Panc1 (cell line): Measurements from ENCODE around the gene C19orf25.

Source experiments
- POLR2AphosphoS5 ChIP-seq: IDR thresholded peaks from 2 replicates; pipeline ENCODE4 v1.6.1; 2012; ENCODE audit warnings: mild to moderate bottlenecking, low read depth, low read length, moderate library complexity
- SIN3A ChIP-seq: IDR thresholded peaks from 2 replicates; pipeline ENCODE4 v1.6.1; 2012; ENCODE audit warnings: low read depth, mild to moderate bottlenecking, low read length, moderate library complexity, borderline replicate concordance; ENCODE audit not compliant: insufficient read depth
- TF ChIP-seq, protein P1 (sequence below): fragments of 450-650 bp; IDR thresholded peaks from 2 replicates; pipeline ENCODE4 v1.5.1; 2017; ENCODE audit warnings: mild to moderate bottlenecking
- TF ChIP-seq, protein P2 (sequence below), 2 experiments: IDR thresholded peaks; 2 replicates each; pipeline ENCODE4 v1.6.1; 2011 to 2012; ENCODE audit warnings: low read depth in 2 of 2, control low read depth in 1 of 2, low read length in 1 of 2, mild to moderate bottlenecking in 1 of 2, moderate library complexity in 1 of 2; ENCODE audit not compliant: insufficient read depth in 1 of 2

DNA sequence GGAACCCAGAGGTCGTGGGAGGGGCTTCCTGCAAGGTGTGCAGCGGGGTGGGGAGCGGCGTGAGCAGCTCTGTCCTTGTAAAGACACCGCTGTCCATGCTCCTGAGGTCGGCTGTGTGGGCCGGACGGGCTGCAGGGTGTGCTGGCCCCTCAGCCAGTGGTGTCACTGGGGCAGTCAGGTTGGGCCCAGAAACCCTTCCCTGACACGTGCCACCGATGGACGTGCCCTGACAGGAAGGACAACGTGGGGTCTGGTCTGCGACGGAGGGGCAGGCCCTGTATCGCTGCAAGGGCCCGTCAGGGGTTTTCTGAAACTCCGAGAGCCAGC, 45.0 kb downstream of the C19orf25 start:
- TF ChIP-seq, protein P1, sequence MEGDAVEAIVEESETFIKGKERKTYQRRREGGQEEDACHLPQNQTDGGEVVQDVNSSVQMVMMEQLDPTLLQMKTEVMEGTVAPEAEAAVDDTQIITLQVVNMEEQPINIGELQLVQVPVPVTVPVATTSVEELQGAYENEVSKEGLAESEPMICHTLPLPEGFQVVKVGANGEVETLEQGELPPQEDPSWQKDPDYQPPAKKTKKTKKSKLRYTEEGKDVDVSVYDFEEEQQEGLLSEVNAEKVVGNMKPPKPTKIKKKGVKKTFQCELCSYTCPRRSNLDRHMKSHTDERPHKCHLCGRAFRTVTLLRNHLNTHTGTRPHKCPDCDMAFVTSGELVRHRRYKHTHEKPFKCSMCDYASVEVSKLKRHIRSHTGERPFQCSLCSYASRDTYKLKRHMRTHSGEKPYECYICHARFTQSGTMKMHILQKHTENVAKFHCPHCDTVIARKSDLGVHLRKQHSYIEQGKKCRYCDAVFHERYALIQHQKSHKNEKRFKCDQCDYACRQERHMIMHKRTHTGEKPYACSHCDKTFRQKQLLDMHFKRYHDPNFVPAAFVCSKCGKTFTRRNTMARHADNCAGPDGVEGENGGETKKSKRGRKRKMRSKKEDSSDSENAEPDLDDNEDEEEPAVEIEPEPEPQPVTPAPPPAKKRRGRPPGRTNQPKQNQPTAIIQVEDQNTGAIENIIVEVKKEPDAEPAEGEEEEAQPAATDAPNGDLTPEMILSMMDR = no peak
- TF ChIP-seq POLR2AphosphoS5 (no peak), SIN3A (no peak)
- TF ChIP-seq, protein P2, sequence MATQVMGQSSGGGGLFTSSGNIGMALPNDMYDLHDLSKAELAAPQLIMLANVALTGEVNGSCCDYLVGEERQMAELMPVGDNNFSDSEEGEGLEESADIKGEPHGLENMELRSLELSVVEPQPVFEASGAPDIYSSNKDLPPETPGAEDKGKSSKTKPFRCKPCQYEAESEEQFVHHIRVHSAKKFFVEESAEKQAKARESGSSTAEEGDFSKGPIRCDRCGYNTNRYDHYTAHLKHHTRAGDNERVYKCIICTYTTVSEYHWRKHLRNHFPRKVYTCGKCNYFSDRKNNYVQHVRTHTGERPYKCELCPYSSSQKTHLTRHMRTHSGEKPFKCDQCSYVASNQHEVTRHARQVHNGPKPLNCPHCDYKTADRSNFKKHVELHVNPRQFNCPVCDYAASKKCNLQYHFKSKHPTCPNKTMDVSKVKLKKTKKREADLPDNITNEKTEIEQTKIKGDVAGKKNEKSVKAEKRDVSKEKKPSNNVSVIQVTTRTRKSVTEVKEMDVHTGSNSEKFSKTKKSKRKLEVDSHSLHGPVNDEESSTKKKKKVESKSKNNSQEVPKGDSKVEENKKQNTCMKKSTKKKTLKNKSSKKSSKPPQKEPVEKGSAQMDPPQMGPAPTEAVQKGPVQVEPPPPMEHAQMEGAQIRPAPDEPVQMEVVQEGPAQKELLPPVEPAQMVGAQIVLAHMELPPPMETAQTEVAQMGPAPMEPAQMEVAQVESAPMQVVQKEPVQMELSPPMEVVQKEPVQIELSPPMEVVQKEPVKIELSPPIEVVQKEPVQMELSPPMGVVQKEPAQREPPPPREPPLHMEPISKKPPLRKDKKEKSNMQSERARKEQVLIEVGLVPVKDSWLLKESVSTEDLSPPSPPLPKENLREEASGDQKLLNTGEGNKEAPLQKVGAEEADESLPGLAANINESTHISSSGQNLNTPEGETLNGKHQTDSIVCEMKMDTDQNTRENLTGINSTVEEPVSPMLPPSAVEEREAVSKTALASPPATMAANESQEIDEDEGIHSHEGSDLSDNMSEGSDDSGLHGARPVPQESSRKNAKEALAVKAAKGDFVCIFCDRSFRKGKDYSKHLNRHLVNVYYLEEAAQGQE (IDR thresholded peaks at IDR 0.05; ENCODE audit: insufficient read depth in 1 of 2, low read depth in 2 of 2, low read length in 1 of 2) = no peak
